Left kidney (tissue), 2 donors: ENCODE measurements around the gene TMCO6. TPM values are rescaled to one million over a fixed set of nuclear protein-coding genes. Genes with fewer than 3 reads are reported as not detected.
A peak's percentile ranks its signal among the peaks of the same experiment; 100 is the strongest.
"Not testable (repeated sequence)": the region's sequence is repeated elsewhere in the genome, so short reads cannot be mapped to it uniquely, and the experiment has no call there.

ENCODE experiments used
- DNase-seq: peaks from one replicate; pipeline ENCODE4 v3.0.0-alpha.2; 2013
- polyA plus RNA-seq: library from polyadenylated mRNA; unstranded; fragments of 120-200 nt; gene quantifications from one replicate; pipeline ENCODE4 v1.2.1, GENCODE V29; 2013; ENCODE audit not compliant: insufficient read length

Gene TMCO6
- polyA plus RNA-seq, 1 donor = 19.8 TPM

GRCh38 chr5:140630292-140631035 is 8.8 kb upstream of the TMCO6 start:
- no peak for DNase-seq

DNA sequence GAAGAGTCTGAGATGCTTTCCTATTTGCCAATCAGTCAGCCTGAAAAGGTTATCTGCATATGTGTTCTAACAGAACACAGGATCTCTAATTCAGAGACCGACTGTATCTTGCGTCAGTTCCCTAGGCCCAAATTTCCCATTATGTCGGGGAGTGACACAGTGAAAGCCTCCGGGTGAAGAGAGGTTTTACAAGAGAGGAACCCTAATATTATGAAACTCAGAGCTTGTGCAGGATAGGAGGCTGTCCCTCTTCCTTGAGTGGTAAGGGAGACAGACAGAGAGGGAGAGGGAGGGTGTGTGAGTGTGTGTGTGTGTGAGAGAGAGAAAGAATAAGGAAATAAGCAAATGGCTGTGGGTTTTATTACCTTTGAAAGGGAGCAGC is 8.2 kb upstream of the TMCO6 start:
- DNase-seq = no peak

DNA sequence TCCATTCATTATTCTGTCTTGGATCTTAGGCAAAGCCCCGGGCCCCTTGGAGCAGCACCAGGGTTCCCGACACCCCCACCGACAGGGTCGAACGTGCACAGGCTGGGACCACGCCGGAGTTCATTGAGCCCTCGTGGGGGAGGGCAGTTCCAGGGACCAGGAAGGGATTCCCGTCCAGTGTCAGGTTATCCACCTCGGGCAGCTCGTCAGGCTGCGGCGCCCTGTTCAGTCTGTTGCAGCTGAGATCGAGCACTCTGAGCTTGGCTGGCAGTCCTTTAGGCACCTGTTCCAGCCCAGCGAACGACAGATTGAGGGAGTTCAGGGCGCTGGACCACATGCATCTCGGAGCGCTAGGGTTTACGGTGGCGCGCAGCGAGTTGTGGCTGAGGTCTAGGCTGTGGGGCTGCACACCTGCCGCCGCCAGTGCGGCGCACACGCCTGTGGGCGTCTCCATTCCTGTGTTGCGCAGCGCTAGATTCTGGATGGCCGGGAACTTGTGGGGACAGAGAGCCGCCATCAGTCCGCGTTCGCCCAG is 7.4 kb upstream of the TMCO6 start:
- DNase-seq = peak; percentile 30

DNA sequence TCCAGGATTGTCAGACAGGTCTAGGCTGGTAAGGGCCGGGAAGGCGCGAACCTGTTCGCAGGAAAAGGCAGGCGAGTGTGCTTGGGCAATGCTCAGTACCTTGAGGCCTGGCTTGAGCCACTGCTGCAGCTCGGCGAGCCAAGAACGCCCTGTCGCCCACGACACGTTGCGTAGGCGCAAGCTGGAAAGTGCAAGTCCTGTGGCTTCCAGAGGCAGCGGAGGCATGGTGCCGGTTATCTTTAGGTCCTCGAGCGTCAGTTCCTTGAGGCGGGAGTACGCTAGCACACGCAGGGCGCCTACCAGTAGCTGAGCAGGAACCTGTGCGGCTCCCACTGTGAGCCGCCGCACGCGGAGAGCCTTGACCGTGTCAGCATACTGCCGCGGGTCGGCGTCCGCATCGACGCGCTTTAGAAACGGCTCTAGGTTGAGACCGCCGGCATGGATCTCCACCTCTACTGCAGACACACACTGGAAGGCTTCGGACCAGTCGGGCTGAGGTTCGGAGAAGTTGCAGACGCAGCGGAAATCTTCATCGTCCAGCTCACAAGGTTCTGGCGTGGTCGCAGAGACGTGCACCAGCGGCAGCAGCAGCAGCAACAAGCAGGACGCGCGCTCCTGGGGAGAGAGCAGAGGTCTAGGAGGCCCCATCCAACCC is 6.8 kb upstream of the TMCO6 start:
- DNase-seq = peak; percentile 28

DNA sequence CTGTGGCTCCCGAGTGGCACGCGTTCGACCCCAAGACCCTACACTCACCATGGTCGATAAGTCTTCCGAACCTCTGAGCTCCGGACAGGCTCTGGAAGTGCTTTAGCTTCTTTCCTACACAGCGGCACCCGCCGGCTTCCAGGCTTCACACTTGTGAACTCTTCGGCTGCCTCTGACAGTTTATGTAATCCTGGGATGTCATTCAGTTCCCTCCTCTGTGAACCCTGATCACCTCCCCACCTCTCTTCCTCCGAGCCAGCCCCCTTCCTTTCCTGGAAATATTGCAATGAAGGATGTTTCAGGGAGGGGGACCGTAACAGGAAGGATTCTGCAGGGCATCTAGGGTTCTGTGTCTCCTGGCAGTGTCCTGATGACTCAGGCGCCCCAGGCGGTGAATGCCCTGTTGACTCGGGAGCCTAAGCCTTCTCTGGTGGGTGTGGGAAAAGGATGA is 6.2 kb upstream of the TMCO6 start, which contains the start of gene CD14:
CD14 (minus strand) TSS at position 155 of the 451 bp plus-strand sequence; CDS start at position 51, 104 bp downstream.
- DNase-seq = no peak

GRCh38 chr5:140633501-140633900 is 5.8 kb upstream of the TMCO6 start:
- no peak for DNase-seq

DNA sequence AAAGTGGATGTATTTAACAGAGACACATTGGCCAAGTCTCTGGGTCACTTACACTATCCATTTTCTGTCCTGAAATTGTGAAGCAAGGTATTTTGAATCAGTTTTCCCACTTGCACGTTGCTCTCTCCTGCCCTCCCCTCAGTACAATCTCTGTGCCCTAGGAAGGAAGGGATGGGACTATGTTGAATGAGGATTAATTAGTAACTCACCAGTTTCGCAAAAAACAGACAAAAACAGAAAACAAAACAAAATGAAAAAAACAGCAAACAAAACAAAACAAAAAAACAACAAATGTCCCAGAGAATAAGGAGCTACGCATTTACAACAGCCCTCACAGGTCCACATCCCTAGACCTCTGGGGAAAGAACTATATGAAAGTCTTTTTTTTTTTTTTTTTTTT is 5.1 kb upstream of the TMCO6 start:
- no peak for DNase-seq

GRCh38 chr5:140635291-140636257 is 3.7 kb upstream of the TMCO6 start:
- DNase-seq = no peak

DNA sequence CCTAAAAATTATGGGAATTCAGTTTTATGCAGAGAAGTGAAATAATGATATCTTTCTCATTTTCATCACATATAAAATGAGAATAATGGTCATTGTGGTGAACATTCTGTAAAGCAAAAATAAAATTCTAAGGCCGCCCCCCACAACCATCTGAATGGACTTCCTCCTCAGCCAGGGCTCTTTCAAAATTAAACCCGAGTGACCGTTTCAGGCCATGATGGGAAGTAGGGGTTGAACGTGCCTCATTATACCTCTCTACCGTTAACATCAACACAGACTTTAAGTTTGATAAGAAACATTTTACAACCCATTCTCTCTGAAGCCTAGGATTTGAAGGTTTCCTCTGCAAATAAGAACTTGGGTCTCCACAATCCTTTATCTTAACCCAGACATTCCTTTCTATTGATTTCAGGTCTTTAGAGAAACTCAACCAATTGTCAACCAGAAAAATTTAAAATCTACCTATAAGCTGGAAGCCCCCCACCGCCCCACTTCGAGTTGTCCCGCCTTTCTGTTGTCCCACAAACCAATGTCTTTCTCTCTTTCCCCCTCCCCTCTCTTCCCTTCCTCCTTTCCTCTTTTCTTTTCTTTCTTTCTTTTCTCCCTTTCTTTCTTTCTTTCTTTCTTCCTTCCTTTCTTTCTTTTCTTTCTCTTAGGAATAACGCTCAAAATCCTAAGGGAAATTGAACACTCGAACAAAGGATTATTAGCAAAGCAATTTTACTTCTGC is 1.7 kb upstream of the TMCO6 start:
- no peak for DNase-seq

DNA sequence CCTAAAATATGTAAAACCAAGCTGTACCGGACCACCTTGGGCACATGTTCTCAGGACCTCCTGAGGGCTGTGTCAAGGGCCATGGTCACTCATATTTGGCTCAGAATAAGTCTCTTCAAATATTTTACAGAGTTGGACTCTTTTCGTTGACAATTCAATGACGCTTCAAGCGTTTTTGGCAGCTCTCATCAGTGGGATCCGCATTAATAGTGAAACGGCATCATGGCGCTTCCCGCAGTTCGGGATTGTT is 428 bp upstream of the TMCO6 start:
- not testable (repeated sequence) for DNase-seq

- DNase-seq = no peak
Observed at GRCh38 chr5:140641716-140642115, 2.5 kb downstream of the TMCO6 start.

- DNase-seq = no peak
Observed at GRCh38 chr5:140642718-140643117, 3.5 kb downstream of the TMCO6 start.

DNA sequence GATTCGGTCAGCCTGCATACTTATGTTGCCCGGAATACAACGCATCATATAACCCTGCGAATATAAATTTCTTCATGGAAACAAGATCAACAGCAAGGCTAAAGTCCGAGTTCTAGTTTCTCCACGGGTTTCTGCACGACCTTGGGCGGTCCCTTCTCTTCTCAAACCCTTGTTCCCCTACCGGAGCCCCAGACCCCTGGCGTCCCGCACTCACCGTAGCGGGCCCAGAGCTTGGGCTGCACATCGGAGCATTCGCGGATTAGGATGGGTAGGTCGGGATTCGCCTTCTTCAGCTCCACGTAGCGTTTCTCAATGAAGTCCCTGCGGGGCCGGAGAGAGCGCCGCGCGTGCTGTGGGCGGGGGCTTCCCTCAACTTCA is 7.8 kb downstream of the TMCO6 start:
- DNase-seq = no peak

GRCh38 chr5:140658870-140659269 is 19.6 kb downstream of the TMCO6 start:
- DNase-seq = no peak

DNA sequence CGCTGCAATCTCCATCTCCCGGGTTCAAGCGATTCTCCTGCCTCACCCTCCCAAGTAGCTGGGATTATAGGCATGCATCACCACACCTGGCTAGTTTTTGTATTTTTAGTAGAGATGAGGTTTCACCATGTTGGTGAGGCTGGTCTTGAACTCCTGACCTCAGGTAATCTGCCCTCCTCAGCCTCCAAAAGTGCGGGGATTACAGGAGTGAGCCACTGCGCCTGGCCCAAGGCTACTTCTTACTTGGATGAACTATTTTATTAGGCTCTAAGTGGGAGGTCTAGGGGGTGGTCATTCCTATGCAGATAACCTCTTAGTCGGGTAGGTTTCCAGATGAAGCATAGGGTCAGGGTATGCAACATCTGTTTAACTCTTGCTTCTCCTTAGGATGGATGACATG is 21.1 kb downstream of the TMCO6 start:
- DNase-seq = not testable (repeated sequence)

DNA sequence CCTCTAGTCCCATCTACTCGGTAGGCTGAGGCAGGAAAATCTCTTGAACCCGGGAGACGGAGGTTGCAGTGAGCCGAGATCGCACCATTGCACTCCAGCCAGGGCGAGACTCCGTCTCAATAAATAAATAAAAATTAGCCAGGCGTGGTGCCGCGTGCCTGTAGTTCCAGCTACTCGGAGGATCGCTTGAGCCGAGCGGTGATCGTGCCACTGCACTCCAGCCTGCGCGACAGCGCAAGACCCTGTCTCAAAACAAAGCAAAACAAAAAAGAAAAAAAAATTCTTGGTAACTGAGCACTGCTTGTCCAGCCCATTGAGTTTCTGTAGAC is 24.7 kb downstream of the TMCO6 start:
- no peak for DNase-seq

DNA sequence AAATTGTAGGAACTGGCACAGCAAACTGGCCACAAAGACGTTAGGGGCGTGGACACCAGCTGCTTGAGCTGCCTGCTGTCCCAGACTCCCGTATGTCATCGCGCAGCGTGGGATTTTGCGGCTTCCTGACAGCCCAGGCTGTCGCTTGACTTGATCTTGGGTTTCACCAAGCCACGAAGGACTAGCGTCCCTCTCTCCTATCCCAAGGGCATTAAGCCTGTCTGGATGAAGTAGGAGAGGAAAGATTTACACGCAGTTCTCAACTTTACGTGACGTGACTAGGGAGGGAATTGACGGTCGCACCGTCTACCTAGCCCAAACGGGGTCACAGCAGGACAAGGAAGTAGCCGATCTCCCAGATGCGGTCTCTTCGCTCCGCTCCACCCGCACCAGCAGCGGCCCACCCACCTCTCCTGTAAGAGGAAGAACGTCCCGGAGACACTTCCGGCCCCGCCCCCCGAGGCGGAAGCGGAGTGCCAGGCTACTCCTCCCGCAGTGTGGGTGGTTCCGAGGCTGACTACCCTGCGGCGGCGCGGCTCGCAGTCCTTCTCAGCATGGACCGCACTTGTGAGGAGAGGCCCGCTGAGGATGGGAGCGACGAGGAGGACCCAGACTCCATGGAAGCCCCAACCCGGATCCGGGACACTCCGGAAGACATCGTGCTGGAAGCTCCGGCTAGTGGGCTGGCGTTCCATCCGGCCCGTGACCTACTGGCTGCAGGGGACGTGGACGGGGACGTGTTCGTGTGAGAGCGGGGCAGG is 25.3 kb downstream of the TMCO6 start, which contains the start of gene WDR55:
WDR55 (plus strand) TSS at position 546 of the 761 bp plus-strand sequence; CDS start at position 555, 9 bp downstream.
- DNase-seq = peak; percentile 91

DNA sequence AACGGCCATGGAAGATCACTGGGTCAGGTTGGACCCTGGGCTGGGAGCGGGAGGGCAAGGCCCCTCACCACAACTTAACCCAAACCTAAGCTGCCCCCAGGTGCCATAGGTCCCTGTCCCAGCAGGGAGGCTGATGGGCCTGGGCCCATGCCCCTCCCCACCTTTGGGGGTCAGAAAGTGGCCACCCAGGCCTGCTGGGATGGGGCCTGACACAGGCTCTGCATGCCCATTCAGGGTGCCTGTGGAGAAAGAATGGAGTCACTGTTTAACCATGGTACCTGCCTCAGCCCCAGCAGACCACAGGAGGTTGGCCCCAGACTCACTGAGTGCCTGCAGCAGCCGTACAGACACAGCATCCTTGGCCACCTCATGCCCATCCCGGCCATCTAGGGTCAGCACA is 31.8 kb downstream of the TMCO6 start:
- not testable (repeated sequence) for DNase-seq

GRCh38 chr5:140671472-140672125 is 32.3 kb downstream of the TMCO6 start:
- no peak for DNase-seq

DNA sequence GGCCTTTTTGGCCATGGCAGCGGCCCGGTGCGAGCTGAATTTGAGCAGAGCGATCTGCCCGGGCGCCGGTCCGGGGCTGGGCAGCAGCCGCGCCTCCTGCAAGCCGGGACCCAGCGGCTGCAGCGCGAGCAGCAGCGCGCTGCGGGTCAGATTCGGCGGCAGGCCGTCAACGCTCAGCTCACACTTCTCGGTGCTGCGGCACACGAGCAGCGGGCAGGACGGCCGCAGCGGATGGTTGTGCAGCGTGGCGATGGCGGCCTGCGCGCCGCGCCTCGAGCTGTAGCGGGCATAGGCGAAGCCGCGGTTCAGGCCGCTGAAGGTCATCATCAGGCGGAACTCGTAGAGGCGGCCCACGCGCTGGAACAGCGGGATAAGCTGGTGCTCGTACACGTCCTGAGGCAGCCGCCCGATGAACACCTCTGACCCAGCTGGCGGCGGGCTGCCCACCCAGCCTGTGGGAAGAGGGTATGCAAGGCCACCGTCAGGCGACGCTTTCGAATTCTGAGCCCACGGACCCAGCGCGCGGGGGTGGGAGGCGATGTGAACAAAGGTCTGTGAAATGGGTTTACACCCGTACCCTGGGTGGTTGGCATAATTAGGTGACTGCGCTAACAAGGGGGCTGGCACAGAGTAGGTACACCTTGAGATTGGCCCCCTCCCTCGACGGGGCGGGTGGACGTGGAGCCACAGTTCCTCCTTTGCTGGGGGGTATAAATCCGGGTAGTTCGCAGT is 33.4 kb downstream of the TMCO6 start:
- DNase-seq = no peak
